GM21360 (cell line): ENCODE measurements around the gene PDILT.
"Not testable (repeated sequence)": the region's sequence is repeated elsewhere in the genome, so short reads cannot be mapped to it uniquely, and the experiment has no call there.

ENCODE experiments used
- ATAC-seq: cut with Tn5 transposase; IDR thresholded peaks from one replicate; pipeline ENCODE4 v1.9.1; 2021; ENCODE audit warnings: mild to moderate bottlenecking, moderate library complexity; ENCODE audit not compliant: unreplicated experiment

Gene PDILT

DNA sequence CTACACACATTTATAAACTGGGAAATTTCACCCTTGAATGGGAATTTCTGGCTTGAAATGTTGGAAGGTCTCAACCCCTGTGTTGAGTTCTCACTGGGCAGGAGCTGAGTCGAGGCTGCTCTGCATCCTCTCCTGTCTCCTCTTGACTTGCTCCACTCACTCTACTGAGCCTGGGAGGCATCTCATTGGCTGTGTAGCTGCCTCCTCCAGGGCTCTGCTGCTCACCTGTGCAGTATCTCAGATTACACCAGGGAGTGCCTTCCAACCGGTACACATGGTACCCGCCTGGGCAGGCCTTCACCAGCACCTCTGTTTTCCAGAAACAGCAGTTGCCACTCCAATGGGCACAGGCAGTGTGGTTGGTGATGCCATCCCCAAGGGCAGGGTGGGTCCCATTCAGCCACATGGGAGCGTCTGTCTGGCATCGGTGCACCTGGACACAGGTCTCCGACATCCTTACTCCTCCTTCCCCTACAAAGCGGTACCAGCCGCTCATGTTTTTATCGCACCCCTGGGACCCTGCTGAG, 80.9 kb downstream of the PDILT start:
- no peak for ATAC-seq

DNA sequence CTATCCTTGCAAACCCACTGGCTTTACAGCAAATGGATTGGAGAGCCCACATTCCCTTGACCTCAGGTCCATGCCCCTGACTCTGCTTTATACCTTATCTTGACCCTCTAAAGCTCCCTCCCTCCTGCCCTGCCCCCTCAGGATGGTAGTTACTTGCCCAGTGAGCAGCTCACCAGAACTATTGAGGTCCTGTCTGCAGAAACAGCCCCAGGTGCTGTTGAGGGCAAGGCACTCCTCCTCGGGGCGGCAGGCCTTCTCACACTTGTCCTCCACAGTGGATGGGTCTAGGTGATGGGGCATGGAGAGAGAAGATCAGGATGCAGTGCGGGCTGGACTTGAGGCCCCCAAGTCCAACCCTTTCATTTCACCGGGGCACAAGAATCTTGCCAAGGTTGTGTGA, 81.8 kb downstream of the PDILT start:
- ATAC-seq: no peak

DNA sequence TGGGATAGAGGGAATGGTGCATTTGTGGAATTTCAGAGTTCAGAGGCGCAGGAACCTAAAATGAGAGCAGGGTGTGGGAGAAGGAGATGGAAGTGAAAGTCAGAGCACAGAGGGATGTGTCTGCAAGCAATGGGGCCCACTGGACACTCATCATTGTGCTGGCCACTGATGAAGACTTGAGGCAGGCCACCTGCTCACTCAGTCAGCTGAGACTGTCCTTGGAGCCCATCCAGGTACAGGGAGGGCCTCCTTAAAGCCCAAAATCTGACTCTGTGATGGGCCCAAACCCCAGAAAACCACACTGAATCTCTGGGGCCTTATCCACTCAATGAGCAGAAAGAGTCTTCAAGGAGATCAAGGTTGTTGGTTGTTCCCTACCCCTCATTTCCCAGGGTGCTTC, 82.9 kb downstream of the PDILT start:
- no peak for ATAC-seq

DNA sequence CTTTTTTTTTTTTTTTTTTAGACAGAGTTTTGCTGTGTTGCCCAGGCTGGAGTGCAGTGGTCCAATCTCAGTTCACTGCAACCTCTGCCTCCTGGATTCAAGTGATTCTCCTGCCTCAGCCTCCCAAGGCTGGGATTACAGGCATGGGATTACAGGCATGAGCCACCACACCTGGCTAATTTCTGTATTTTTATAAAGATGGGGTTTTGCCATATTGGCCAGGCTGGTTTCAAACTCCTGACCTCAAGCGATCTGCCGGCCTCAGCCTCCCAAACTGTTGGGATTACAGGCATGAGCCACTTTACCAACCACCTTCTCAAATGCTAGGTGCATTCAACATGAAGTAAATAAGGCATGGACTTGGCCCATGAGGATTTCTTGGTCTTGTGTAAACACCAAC, 83.5 kb downstream of the PDILT start:
- not testable (repeated sequence) for ATAC-seq

DNA sequence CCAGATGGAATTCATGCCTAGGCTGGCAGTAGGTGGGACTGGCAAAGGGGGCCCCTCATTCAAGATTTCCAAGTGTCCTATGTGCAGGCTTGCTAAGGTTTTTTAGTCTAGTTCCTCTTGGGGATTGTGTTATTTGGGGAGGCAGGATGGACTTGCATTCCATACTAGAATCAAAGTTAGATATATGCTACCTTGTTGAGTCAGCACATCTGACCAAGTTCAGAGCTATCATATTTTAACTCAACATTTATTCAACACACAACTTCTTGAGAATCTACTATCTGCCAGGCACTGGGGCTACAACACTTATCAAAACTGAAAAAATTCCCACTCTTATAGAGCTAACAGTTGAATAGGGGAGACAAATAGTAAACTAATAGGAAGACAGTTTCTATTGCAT, 83.9 kb downstream of the PDILT start:
- ATAC-seq: no peak

DNA sequence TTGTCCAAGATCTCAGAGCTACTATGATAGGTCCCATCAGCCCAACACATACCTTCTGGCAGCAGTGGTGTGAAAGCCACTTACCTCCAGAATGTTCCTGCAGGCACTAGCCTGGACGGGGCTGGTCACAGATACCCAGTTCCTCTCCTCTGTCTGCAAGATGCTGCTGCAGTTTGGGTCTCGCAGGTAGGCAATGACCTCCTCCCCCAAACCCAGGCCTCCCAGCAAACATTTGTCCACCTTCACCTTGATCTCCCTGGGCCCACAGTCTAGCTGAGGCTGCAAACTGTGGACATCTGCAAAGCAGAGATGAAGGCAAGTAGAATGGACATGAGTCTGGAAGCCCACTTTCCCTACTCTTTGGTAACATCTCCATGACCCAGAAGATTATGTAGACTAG, 84.4 kb downstream of the PDILT start:
- no peak for ATAC-seq

DNA sequence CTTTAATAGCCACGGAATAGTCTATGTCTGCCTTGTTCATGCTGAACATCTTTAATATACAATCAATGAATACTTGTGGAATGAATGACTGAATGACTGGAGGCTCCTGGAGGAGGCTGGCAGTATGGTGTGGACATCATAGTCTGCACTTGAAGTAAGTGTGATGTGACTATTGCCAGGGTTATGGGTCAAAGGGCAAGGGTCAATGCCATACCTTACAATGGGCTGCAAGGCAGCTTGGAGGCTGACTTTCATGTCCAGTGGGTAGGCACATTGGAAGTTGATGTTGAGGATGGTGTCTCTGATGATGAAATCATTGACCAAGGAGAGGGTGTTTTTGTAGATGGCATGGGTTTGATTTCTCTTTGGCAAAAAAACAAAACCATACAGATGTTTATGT, 85.1 kb downstream of the PDILT start:
- no peak for ATAC-seq

DNA sequence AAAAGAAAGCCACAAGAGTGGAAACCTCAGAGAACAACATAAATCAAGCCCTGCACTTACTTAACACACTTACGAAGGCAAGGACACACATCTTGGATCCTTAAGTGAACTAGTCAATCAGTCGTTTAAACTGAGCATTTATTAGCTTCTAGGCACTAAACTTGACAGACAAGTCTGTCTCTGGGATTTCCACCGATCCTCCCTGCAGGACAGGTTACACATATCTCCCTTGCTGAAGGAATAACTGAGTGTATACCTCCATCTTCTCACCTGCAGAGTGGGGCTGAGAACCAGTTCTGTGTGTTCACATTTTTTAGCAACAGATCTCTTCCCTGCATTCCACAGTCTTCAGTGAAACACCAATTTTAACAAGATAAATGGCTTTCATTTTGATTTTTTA, 86.1 kb downstream of the PDILT start:
- no peak for ATAC-seq

DNA sequence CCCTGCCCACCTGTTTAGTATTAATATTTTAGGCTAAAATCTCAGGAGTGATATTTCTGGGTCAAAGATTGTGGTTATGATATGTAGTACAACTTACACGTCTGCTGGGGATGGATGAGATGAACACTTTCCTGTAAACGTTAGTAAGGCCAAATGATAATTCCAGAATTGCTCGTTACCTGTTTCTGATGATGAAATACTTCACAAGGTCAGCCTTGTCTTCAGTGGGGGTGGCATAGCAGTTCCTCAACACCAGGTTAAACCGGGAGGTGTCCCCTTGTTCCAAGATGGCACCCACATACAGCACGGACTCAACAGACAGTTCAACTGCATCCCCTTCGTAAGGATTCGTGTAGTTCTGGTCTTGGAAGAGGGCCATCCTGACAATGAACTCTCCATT, 86.5 kb downstream of the PDILT start:
- ATAC-seq: no peak

DNA sequence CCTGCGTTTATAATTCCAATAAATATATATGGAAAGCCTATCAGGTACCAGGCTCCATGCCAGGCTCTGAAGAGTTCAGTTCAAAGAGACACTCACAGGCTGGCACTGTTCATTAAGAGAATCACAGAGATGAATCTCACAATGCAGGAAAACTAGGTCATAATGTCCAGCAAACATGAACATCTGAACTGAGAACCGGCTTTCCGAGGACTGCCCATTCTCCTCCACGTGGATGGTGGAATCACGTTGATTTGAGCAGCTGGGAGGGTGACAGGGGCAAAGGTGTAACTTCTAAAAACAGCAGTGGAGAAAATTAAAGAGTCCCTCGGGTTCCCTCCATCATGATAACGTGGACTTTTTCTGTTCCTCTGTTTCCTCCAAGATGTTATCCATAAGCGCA, 87.4 kb downstream of the PDILT start:
- ATAC-seq: no peak

DNA sequence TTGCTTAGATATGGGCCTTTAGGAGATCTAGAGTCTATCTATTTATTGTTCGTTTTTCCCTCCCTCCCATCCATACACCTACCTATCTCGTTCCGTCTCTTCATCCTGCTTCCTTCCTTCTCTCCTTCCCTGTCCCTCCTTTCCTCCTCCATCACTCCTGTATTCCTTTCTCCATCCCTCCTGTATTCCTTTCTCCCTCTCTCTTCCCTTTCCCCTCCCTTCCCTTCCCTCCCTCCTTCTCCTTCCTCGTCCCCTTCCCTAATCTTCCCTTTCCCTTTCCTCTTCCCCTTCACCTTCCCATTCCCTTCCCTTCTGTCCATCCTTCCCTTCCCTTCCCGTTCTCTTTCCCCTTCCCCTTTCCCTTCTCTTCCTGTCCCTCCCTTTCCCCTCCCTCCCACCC, 87.8 kb downstream of the PDILT start:
- ATAC-seq: no peak

DNA sequence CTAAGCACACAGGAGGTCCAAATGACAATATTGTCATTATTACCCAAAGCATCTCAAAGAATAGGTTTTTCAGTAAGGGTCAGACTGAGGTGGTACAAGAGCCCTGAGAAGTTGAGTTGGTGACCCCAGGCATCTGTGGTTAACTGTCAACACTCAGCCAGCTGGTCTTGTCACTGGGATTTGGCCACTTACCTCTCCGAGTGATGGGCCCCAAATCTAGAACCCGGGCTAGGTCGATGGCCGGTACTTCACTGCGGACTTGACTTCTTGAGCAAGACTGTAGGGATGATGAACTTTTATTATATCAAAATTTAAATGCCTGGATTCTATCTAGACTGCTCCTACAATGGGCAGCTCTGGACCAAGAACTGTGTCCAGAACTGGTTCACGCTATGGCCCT, 88.8 kb downstream of the PDILT start:
- ATAC-seq: no peak

DNA sequence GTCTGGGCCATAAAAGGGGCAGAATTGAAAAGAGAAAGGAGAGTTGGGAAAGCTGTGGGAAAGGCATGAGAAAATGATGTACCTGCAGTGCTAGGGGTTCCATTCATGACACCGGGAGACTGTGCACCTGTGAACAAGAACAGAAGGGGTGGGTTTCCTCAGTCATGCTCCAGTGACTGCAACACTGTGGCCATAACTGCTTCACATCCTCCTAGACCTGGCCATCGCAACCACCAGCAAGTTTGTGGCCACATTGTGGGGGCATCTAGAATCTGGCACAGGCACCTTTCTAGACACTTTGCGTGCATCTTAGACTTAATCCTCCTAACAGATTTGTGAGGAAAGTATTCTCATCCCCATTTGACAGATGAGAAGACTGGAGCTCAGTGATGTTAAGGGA, 90.0 kb downstream of the PDILT start:
- no peak for ATAC-seq

DNA sequence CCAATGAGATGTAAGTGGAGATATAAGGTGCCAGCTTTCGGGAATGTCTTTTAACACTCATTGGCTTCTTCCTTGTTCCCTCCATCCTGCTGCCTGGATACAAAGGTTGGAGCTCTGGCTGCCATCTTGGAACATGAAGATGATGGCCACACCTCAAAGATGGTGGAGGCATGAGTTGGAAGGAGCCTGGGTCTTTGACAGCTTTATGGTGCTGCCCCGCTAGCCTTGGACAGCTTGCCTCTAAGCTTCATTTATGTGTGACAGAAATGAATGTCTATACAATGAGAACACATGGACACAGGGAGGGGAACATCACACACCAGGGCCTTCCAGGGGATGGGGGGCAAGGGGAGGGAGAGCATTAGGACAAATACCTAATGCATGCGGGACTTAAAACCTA, 90.8 kb downstream of the PDILT start:
- ATAC-seq: no peak

DNA sequence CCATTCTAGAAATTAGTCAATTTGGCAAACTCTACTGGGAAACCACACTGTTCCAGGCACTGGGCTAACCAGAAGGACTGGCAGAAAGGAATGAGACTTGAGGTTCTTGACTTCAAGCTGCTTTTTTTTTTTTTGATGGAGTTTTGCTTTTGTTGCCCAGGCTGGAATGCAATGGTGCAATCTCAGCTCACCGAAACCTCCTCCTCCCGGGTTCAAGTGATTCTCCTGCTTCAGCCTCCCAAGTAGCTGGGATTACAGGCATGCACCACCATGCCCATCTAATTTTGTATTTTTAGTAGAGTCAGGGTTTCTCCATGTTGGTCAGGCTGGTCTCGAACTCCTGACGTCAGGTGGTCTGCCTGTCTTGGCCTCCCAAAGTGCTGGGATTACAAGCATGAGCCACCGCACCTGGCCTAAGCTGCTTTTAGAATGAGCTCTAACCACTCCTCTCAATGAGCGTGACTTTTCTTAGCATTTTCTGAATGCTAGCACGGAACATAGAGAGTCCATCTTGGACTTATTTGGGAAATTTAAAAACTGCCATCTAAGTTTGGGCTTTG, 91.9 kb downstream of the PDILT start:
- not testable (repeated sequence) for ATAC-seq

DNA sequence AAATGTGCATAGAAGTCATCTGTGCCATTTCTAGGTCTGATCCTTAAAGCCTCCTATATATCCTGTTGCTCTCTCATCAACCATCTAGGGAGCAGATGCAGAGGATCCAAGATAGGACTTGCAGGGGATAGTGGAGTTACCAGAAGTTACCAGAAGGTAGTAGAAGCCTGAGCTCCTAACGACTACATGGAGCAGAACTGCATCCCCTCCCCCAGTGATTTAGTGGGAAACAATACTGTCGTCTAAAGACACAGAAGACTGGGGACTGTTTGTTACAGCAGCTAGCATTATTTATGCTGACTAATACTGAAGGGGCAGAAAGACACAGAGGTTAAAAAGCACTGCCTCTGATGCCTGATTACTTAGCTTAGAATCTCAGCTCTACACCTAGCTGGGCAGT, 93.0 kb downstream of the PDILT start:
- no peak for ATAC-seq

DNA sequence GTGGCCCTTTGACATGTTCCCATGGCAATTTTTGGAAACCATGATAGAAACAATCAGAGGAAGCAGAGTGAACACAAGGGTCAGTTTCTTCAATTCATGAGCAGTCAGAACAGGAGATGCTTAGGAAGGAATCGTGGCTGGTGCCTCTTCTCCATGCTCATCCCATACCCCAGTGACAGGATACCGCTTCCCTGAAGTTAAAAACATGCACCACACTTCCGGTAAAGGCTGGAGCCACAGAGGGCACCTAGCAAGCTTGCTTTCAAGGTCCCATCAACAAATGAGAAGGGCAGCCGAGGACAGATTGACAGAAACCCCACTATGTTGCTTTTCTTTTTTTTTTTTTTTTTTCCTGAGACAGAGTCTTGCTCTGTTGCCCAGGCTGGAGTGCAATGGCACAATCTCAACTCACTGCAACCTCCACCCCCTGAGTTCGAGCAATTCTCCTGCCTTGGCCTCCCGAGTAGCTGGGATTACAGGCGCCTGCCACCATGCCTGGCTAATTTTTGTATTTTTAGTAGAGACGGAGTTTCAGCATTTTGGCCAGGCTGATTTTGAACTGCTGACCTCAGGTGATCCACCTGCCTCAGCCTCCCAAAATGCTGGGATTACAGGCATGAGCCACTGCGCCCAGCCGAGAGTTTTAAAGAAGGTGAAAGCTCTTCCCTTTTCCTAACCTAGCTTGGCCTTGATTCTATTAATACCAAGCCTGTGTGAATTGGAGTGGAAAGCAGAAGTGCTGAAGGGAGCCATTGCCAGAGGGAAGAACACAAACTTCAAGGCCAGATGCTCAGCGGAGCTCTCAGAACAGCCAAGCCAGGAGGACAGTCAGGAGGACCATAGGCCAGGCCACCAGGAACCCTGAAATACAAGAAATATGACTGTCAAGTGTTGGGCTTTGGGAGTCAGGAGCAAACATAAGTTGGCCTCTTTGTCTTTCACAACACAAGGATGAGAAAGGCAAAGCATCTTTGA, 93.8 kb downstream of the PDILT start:
- ATAC-seq: no peak

DNA sequence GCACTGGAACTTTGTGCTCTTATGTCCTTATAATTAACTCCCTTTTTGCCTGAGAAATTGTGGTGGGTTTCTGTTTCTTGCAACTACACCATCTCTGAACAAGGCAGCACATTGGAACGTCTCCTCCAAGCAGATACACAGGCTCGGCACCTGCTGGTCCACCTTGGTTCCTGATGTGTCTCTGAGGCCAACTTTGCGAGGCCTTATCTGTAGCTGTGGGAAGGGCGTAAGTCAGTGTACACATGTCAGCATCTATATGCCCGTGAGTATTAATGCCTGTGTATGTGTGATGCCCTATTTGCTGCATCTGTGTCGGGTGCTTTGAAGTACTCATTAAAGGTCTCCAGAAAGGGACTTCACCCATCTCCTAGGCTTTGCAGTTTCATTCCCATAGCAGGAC, 94.8 kb downstream of the PDILT start:
- no peak for ATAC-seq
